Liver (tissue), 3 donors: ENCODE results near the gene FAM222A.

Experiments used
- ATF3 ChIP-seq: IDR thresholded peaks from 2 replicates; pipeline ENCODE4 v1.6.1; 2016; ENCODE audit warnings: antibody characterized with exemption
- CTCF ChIP-seq: fragments of 150-350 bp; IDR thresholded peaks from 2 replicates; pipeline ENCODE4 v1.5.1; 2017; ENCODE audit warnings: improper control_type of control experiment, low read depth, low read length; ENCODE audit not compliant: missing input control
- EGR1 ChIP-seq, 2 donors: IDR thresholded peaks; 2 replicates each; pipeline ENCODE4 v1.6.1; 2016 to 2018; ENCODE audit warnings: antibody characterized with exemption in 2 of 2, low read depth in 2 of 2
- FOXA1 ChIP-seq: IDR thresholded peaks from 2 replicates; pipeline ENCODE4 v1.6.1; 2016; ENCODE audit warnings: antibody characterized with exemption
- GABPA ChIP-seq, 2 donors: IDR thresholded peaks in 1 of 2; conservative IDR thresholded peaks in 1 of 2; 2 replicates each; pipeline ENCODE4 v1.6.1; 2016; ENCODE audit warnings: antibody characterized with exemption in 2 of 2, mild to moderate bottlenecking in 1 of 2, moderate library complexity in 1 of 2
- HNF4A ChIP-seq, 2 donors: conservative IDR thresholded peaks; 2 replicates each; pipeline ENCODE4 v1.6.1; 2016; ENCODE audit warnings: antibody characterized with exemption in 2 of 2, mild to moderate bottlenecking in 2 of 2
- JUND ChIP-seq, 2 donors: IDR thresholded peaks; 2 replicates each; pipeline ENCODE4 v1.6.1; 2016; ENCODE audit warnings: antibody characterized with exemption in 2 of 2
- MAX ChIP-seq: IDR thresholded peaks from 2 replicates; pipeline ENCODE4 v1.6.1; 2016; ENCODE audit warnings: antibody characterized with exemption
- RAD21 ChIP-seq, 2 donors: IDR thresholded peaks; 2 replicates each; pipeline ENCODE4 v1.6.1; 2016; ENCODE audit warnings: antibody characterized with exemption in 2 of 2, mild to moderate bottlenecking in 2 of 2
- REST ChIP-seq: IDR thresholded peaks from 2 replicates; pipeline ENCODE4 v1.6.1; 2016; ENCODE audit warnings: antibody characterized with exemption, mild to moderate bottlenecking
- SP1 ChIP-seq: IDR thresholded peaks from 2 replicates; pipeline ENCODE4 v1.6.1; 2018; ENCODE audit warnings: antibody characterized with exemption, mild to moderate bottlenecking
- TAF1 ChIP-seq: conservative IDR thresholded peaks from 2 replicates; pipeline ENCODE4 v1.6.1; 2016; ENCODE audit warnings: antibody characterized with exemption, mild to moderate bottlenecking
- YY1 ChIP-seq: IDR thresholded peaks from 2 replicates; pipeline ENCODE4 v1.6.1; 2016; ENCODE audit warnings: antibody characterized with exemption, mild to moderate bottlenecking
- ZBTB33 ChIP-seq: IDR thresholded peaks from 2 replicates; pipeline ENCODE4 v1.6.1; 2016; ENCODE audit warnings: antibody characterized with exemption
- donor health status: healthy.
- donor health status: healthy.

GRCh38 chr12:109728921-109729320 is 15.3 kb downstream of the FAM222A start:
- TF ChIP-seq REST (no peak), YY1 (no peak), RAD21 (IDR thresholded peaks at IDR 0.05) (no peak), JUND (IDR thresholded peaks at IDR 0.05) (no peak), CTCF (no peak), ZBTB33 (no peak), HNF4A (conservative IDR thresholded peaks at IDR 0.05) (no peak), GABPA (IDR thresholded peaks at IDR 0.05 in 1 of 2, conservative IDR thresholded peaks at IDR 0.05 in 1 of 2) (no peak), EGR1 (IDR thresholded peaks at IDR 0.05; ENCODE audit: low read depth in 2 of 2) (no peak), TAF1 (no peak), SP1 (no peak), MAX (no peak), ATF3 (no peak), FOXA1 (no peak)
